ENCODE results near the gene KRTCAP3. TPM values are rescaled to one million over a fixed set of nuclear protein-coding genes. Genes with fewer than 3 reads are reported as not detected.
A peak's percentile ranks its signal among the peaks of the same experiment; 100 is the strongest.

Gene KRTCAP3
- total and polyA plus RNA-seq, 9 of the 15 experiments (the other 6 are each of a cell fraction or from before 2014, with no cell fraction given): 0.24 to 1.4 (median 0.73) TPM

GRCh38 chr2:27407798-27408491 lies 34.2 kb upstream of the KRTCAP3 start:
- in situ Hi-C loops (cut with MboI): no loop called here
- TF ChIP-seq ZBTB8A (IDR thresholded peaks at IDR 0.05; ENCODE audit: partially characterized antibody) (no peak), TAL1 (IDR thresholded peaks at IDR 0.05) (no peak), MYBL2 (IDR thresholded peaks at IDR 0.05; ENCODE audit: low read depth) (no peak), MYBL2 (CRISPR knock-in tag; IDR thresholded peaks at IDR 0.05; ENCODE audit: borderline replicate concordance) (no peak), SMAD3 (CRISPR knock-in tag; conservative IDR thresholded peaks at IDR 0.05) (no peak), SMC3 (conservative IDR thresholded peaks at IDR 0.05; ENCODE audit: insufficient read depth, low read depth, low read length) (0 out of 2 replicates have a peak, but pooled peaks have one; percentile 39), RAD21 (CRISPR knock-in tag; conservative IDR thresholded peaks at IDR 0.05 in 1 of 2, IDR thresholded peaks at IDR 0.05 in 1 of 2) (peak; percentile 52 to 81), MLLT1 (IDR thresholded peaks at IDR 0.05) (peak in 1 of 2 experiments; percentile 93; a peak in 2 of 4 replicates), BRD9 (IDR thresholded peaks at IDR 0.05; ENCODE audit: low read depth, partially characterized antibody) (peak; percentile 52), ZHX1 (conservative IDR thresholded peaks at IDR 0.05; ENCODE audit: low read length) (no peak)

More at GRCh38 chr2:27407798-27408491, 34.2 kb upstream of the KRTCAP3 start:
- H3K9ac ChIP-seq (ENCODE audit: insufficient read depth in 1 of 2, low read depth in 2 of 2, low read length in 2 of 2): peak overlapping the region; percentile 88 to 90
- peaks cover 38% of the 10 kb centered on the region; the same call in 2 of the 3 replicates for H3K36me3 ChIP-seq (ENCODE audit: control insufficient read depth, insufficient read depth, low read length)
- BruUV-seq (replicated peaks): no TSS peak
- no peaks in the 10 kb centered on the region for H3K27me3 ChIP-seq (ENCODE audit: control insufficient read depth in 2 of 2, insufficient read depth in 2 of 2, low read length in 2 of 2)
- H3K4me2 ChIP-seq (ENCODE audit: insufficient read depth, low read length): peak overlapping the region; percentile 88
- no peak overlapping the region for H2AFZ ChIP-seq (ENCODE audit: low read depth, low read length)
- peak overlapping the region; percentile 99 for H3K4me3 ChIP-seq
- no peaks in the 10 kb centered on the region for H4K20me1 ChIP-seq (replicated peaks; ENCODE audit: control insufficient read depth, insufficient read depth, low read length)
- intact Hi-C loops (cut with micrococcal nuclease): loop anchor here (1.0 to 5.0 kb wide), 3 partner anchors 21 to 275 kb away; partner anchors contain the start of gene ZNF512
- H3K79me2 ChIP-seq (ENCODE audit: control insufficient read depth, insufficient read depth, low read length): peaks cover 64% of the 10 kb centered on the region
- H3K27ac ChIP-seq (ENCODE audit: extremely low read depth, low read depth, low read length): peak overlapping the region; percentile 93; the same call in 2 of the 3 replicates
- peak; percentile 36 for ATAC-seq
- no peaks in the 10 kb centered on the region for H3K9me1 ChIP-seq (ENCODE audit: control insufficient read depth, insufficient read depth, low read length)
- ChIA-PET POLR2A (interaction anchor here (0.7 to 5.0 kb wide), 4 partner anchors 13 to 58 kb away, joined by 3 to 46 read pairs (median 3); partner anchors contain the start of gene NRBP1), CTCF (ENCODE audit: low intra/inter-chr PET ratio) (interaction anchor here (0.8 to 3.0 kb wide), 4 partner anchors 20 to 276 kb away, joined by 3 to 35 read pairs (median 4); partner anchors contain the start of gene NRBP1)
- peak; percentile 76 for FAIRE-seq
- H3K9me3 ChIP-seq (replicated peaks; ENCODE audit: control insufficient read depth, insufficient read depth, low read depth, low read length): no peaks in the 10 kb centered on the region
- H3K4me1 ChIP-seq (replicated peaks in 1 of 2; ENCODE audit: control insufficient read depth in 2 of 2, insufficient read depth in 2 of 2, low read length in 2 of 2): peaks cover 6 to 23% of the 10 kb centered on the region in 2 experiments; a peak in 4 of 5 replicates
- peak; percentile 46 to 73 (median 52) for DNase-seq (ENCODE audit: extremely low read depth in 1 of 4, low spot score in 3 of 4)
- WGBS (ENCODE audit: insufficient coverage, low coverage, missing lambda C conversion rate): 28% methylated on average over 12 of the region's 16 CpGs
